PFSK-1 (cell line): ENCODE results near the gene ELMO1.

Experiments
- POLR2AphosphoS5 ChIP-seq: IDR thresholded peaks from 2 replicates; pipeline ENCODE4 v1.6.1; 2012; ENCODE audit warnings: low read depth, mild to moderate bottlenecking, control low read depth, low read length, moderate library complexity
- TAF1 ChIP-seq: IDR thresholded peaks from 2 replicates; pipeline ENCODE4 v1.6.1; 2012; ENCODE audit warnings: low read length, control low read depth, borderline replicate concordance; ENCODE audit not compliant: insufficient read depth

GRCh38 chr7:37379546-37380277 lies 69.0 kb downstream of the ELMO1 start:
- TF ChIP-seq POLR2AphosphoS5 (no peak), TAF1 (no peak)
